HepG2 (cell line): Measurements from ENCODE around the gene RNASE7. TPM values are rescaled to one million over a fixed set of nuclear protein-coding genes. Genes with fewer than 3 reads are reported as not detected.
A peak's percentile ranks its signal among the peaks of the same experiment; 100 is the strongest.

ENCODE experiments used
- ATAC-seq: fragments of 200-7000 bp; cut with Tn5 transposase; 3 replicates; pipeline ENCODE4 v1.9.1; 2020; ENCODE audit warnings: mild to moderate bottlenecking, moderate library complexity
- BruUV-seq: library from RNA; stranded (reverse); fragments of 400-500 nt; replicated peaks from 2 replicates; lab custom pipeline; 2021; lab: Mats Ljungman, UMichigan
- CTCF ChIA-PET: fragments of 300-600 bp; formaldehyde crosslinking; extraction: SDS; loops from one replicate; lab custom pipeline; 2021; ENCODE audit warnings: low total read pairs, inconsistent platforms, low intra/inter-chr PET ratio; lab: Yijun Ruan, JAX
- POLR2A ChIA-PET: fragments of 350-600 bp; sonication (Branson Sonifier 250); formaldehyde crosslinking; loops from one replicate; lab custom pipeline; 2020; ENCODE audit warnings: antibody characterized with exemption, inconsistent platforms; lab: Yijun Ruan, JAX
- DNase-seq: peaks from one replicate; pipeline ENCODE4 v3.0.0-alpha.2; 2015; ENCODE audit warnings: low spot score
- FAIRE-seq: peaks from 3 replicates; lab custom pipeline; 2011; peaks lifted over from hg19 to GRCh38; lab: Jason Lieb, UNC
- H2AFZ ChIP-seq: one replicate; pipeline ENCODE4 v1.6.1; 2011; ENCODE audit warnings: low read length, inconsistent platforms
- H3K27ac ChIP-seq: fragments of 300-600 bp; 3 replicates; pipeline ENCODE4 v1.8.0; 2011; ENCODE audit warnings: mixed run types, mild to moderate bottlenecking, mixed read lengths, low read length, inconsistent platforms; ENCODE audit not compliant: insufficient read depth; ENCODE audit errors: extremely low read length
- H3K27me3 ChIP-seq, 2 experiments: fragments of 200-600 bp in 1 of 2; 2 replicates in 1 of 2; 3 replicates in 1 of 2; pipeline versions ENCODE4 v1.6.0 to v1.8.0; 2011; ENCODE audit warnings: low read length in 2 of 2, mild to moderate bottlenecking in 2 of 2, moderate library complexity in 2 of 2, inconsistent platforms in 1 of 2; ENCODE audit not compliant: insufficient read depth in 2 of 2, control insufficient read depth in 1 of 2
- H3K36me3 ChIP-seq, 2 experiments: fragments of 200-600 bp in 1 of 2; replicated peaks in 1 of 2; 2 replicates in 1 of 2; 3 replicates in 1 of 2; pipeline versions ENCODE4 v1.5.1 to v1.8.0; 2011; ENCODE audit warnings: low read length in 2 of 2, inconsistent platforms in 1 of 2; ENCODE audit not compliant: insufficient read depth in 2 of 2, control insufficient read depth in 1 of 2
- H3K4me1 ChIP-seq: 2 replicates; pipeline ENCODE4 v1.5.1; 2012; ENCODE audit warnings: low read length, inconsistent platforms; ENCODE audit not compliant: insufficient read depth
- H3K4me2 ChIP-seq: 2 replicates; pipeline ENCODE4 v1.6.0; 2011; ENCODE audit warnings: low read depth, low read length, inconsistent platforms
- H3K4me3 ChIP-seq, 3 experiments: fragments of 200-600 bp in 1 of 3; sonication (generic), shearing (Covaris generic) in 1 of 3; replicated peaks in 1 of 3; 2 replicates each; pipeline ENCODE4 v1.5.1; 2011 to 2016; ENCODE audit warnings: low read length in 3 of 3, inconsistent platforms in 2 of 3, low read depth in 2 of 3, mild to moderate bottlenecking in 2 of 3, control low read depth in 1 of 3, mixed read lengths in 1 of 3; ENCODE audit not compliant: insufficient read depth in 1 of 3
- H3K79me2 ChIP-seq: one replicate; pipeline ENCODE4 v1.6.1; 2011; ENCODE audit warnings: low read length, inconsistent platforms; ENCODE audit not compliant: insufficient read depth
- H3K9ac ChIP-seq: 2 replicates; pipeline ENCODE4 v1.6.0; 2011; ENCODE audit warnings: mild to moderate bottlenecking, low read depth, low read length, inconsistent platforms; ENCODE audit not compliant: insufficient read depth
- H3K9me3 ChIP-seq: 2 replicates; pipeline ENCODE4 v1.5.1; 2012; ENCODE audit warnings: mild to moderate bottlenecking, low read length
- H4K20me1 ChIP-seq: 2 replicates; pipeline ENCODE4 v1.6.0; 2011; ENCODE audit warnings: inconsistent platforms, mild to moderate bottlenecking, low read length, moderate library complexity; ENCODE audit not compliant: insufficient read depth
- ATF7 ChIP-seq, 2 experiments: fragments of 450-650 bp in 1 of 2; sonication (generic) in 1 of 2; formaldehyde crosslinking in 1 of 2; IDR thresholded peaks; 2 replicates each; pipeline versions ENCODE4 v1.4.0 to v1.6.1; 2016 to 2020; ENCODE audit warnings: antibody characterized with exemption in 1 of 2, mild to moderate bottlenecking in 1 of 2, missing genetic modification reagents in 1 of 2
- KLF12 ChIP-seq: sonication (generic); formaldehyde crosslinking; IDR thresholded peaks from 2 replicates; pipeline ENCODE4 v1.4.0; 2020; ENCODE audit warnings: missing genetic modification reagents, borderline replicate concordance
- KLF6 ChIP-seq: IDR thresholded peaks from 2 replicates; pipeline ENCODE4 v1.8.0; 2016; ENCODE audit warnings: missing biosample characterization, missing genetic modification reagents
- SRSF9 ChIP-seq: fragments of 200-400 bp; formaldehyde crosslinking; IDR thresholded peaks from 2 replicates; pipeline ENCODE4 v1.6.1; 2018; ENCODE audit warnings: borderline replicate concordance, mild to moderate bottlenecking, low read depth, low read length; ENCODE audit not compliant: insufficient read depth, poor library complexity, severe bottlenecking
- THAP7 ChIP-seq: sonication (generic); formaldehyde crosslinking; IDR thresholded peaks from 2 replicates; pipeline ENCODE4 v1.8.1; 2023; ENCODE audit warnings: mild to moderate bottlenecking, missing genetic modification reagents
- ZNF337 ChIP-seq: sonication (generic); formaldehyde crosslinking; IDR thresholded peaks from 2 replicates; pipeline ENCODE4 v1.5.1; 2020; ENCODE audit warnings: missing genetic modification reagents, low read depth, mild to moderate bottlenecking, borderline replicate concordance
- ZNF350 ChIP-seq: sonication (generic); formaldehyde crosslinking; IDR thresholded peaks from 2 replicates; pipeline ENCODE4 v1.4.0; 2020; ENCODE audit warnings: mild to moderate bottlenecking, low read depth, missing genetic modification reagents, borderline replicate concordance
- ZNF839 ChIP-seq: sonication (generic); formaldehyde crosslinking; IDR thresholded peaks from 2 replicates; pipeline ENCODE4 v1.4.0; 2020; ENCODE audit warnings: missing genetic modification reagents, mild to moderate bottlenecking, borderline replicate concordance
- WGBS: methylation state at CpG from one replicate; pipeline ENCODE4 v1.1.6; 2017; ENCODE audit warnings: low lambda C conversion rate; 5-methylcytosine and 5-hydroxymethylcytosine counted together
- in situ Hi-C: cut with HindIII; loops from 2 replicates; pipeline ENCODE4 v1.10.0; 2017; ENCODE audit warnings: low pct_unique_long_range_greater_than_20kb; ENCODE audit not compliant: extremely low pct_ligation_motif_present
- intact Hi-C: fragments of 100-400 bp; cut with micrococcal nuclease; formaldehyde crosslinking; loops from one replicate; pipeline ENCODE4 v1.10.0; 2022; ENCODE audit not compliant: unreplicated experiment
- polyA plus RNA-seq, 8 experiments: library from polyadenylated mRNA; depleted of rRNA in 3 of 8; stranded (reverse) in 7 of 8; unstranded in 1 of 8; fragments of >200 nt; fragmentation: Illumina TruSeq in 4 of 8; extraction: Trizol in 4 of 8; gene quantifications; 2 replicates each; pipeline versions ENCODE4 v1.2.1 to v1.2.3, GENCODE V29; 2011 to 2016; ENCODE audit warnings: low read depth in 4 of 8, missing spikeins in 1 of 8, mixed read lengths in 1 of 8; ENCODE audit not compliant: insufficient read depth in 1 of 8
- total RNA-seq, 5 experiments: library from RNA; depleted of rRNA; stranded (reverse); fragments of >200 nt; fragmentation: Illumina TruSeq; extraction: Trizol; gene quantifications; 2 replicates each; pipeline ENCODE4 v1.2.3, GENCODE V29; 2016; ENCODE audit warnings: low read depth in 1 of 5
- TF ChIP-seq, protein P1 (sequence below): sonication (generic); formaldehyde crosslinking; IDR thresholded peaks from 2 replicates; pipeline ENCODE4 v1.8.0; 2022; ENCODE audit warnings: missing genetic modification reagents, mild to moderate bottlenecking, borderline replicate concordance
- TF ChIP-seq, protein P2 (sequence below), 2 experiments: fragments of 450-650 bp in 1 of 2; sonication (generic) in 1 of 2; formaldehyde crosslinking in 1 of 2; IDR thresholded peaks; 2 replicates each; pipeline versions ENCODE4 v1.6.1 to v1.8.0; 2016 to 2022; ENCODE audit warnings: antibody characterized with exemption in 1 of 2, mild to moderate bottlenecking in 1 of 2, missing genetic modification reagents in 1 of 2

The RNASE7 gene
- total and polyA plus RNA-seq, 2 of the 13 experiments (the other 11 are each of a cell fraction or from before 2014, with no cell fraction given), result 0.04 TPM; not detected in 1

- no peak overlapping the region for H2AFZ ChIP-seq
- no TSS peak for BruUV-seq
- H3K4me1 ChIP-seq, result peaks cover 75% of the 10 kb centered on the region
- H3K27me3 ChIP-seq, result no peaks in the 10 kb centered on the region
- WGBS, result 76% methylated on average over 2 of the region's 2 CpGs
- no peak for ATAC-seq
- no peaks in the 10 kb centered on the region for H3K36me3 ChIP-seq
- peak overlapping the region; percentile 14; the same call in 1 of the 2 replicates for H3K9ac ChIP-seq
- peak overlapping the region; percentile 52 for H3K4me2 ChIP-seq
- intact Hi-C loops, result no loop called here
- ChIA-PET POLR2A (interaction anchor here (1.2 to 2.3 kb wide), 8 partner anchors 8 to 358 kb away, joined by 3 to 18 read pairs (median 8); partner anchors contain the start of genes ARHGEF40 and NDRG2), CTCF (interaction anchor here (0.9 to 2.2 kb wide), 2 partner anchors 29 to 49 kb away, joined by 4 to 8 read pairs; no protein-coding TSS in a partner anchor)
- no peaks in the 10 kb centered on the region for H3K9me3 ChIP-seq
- in situ Hi-C loops, result loop anchor here (5.0 kb wide), 1 partner anchor 186 kb away; no protein-coding TSS in a partner anchor
- H4K20me1 ChIP-seq, result no peaks in the 10 kb centered on the region
- peak overlapping the region; percentile 83 for H3K27ac ChIP-seq
- H3K4me3 ChIP-seq, result no peak overlapping the region
- no peak for DNase-seq
- no peaks in the 10 kb centered on the region for H3K79me2 ChIP-seq
- FAIRE-seq, result no peak
- TF ChIP-seq, protein P1, sequence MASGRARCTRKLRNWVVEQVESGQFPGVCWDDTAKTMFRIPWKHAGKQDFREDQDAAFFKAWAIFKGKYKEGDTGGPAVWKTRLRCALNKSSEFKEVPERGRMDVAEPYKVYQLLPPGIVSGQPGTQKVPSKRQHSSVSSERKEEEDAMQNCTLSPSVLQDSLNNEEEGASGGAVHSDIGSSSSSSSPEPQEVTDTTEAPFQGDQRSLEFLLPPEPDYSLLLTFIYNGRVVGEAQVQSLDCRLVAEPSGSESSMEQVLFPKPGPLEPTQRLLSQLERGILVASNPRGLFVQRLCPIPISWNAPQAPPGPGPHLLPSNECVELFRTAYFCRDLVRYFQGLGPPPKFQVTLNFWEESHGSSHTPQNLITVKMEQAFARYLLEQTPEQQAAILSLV (CRISPR knock-in tag), result 0 out of 2 replicates have a peak, but pooled peaks have one; percentile 15
- TF ChIP-seq ZNF839 (CRISPR knock-in tag) (0 out of 2 replicates have a peak, but pooled peaks have one; percentile 25), SRSF9 (no peak), KLF6 (0 out of 2 replicates have a peak, but pooled peaks have one; percentile 5), ZNF350 (CRISPR knock-in tag) (0 out of 2 replicates have a peak, but pooled peaks have one; percentile 12), KLF12 (no peak), THAP7 (peak; percentile 46; the same call in 1 of the 2 replicates), ZNF337 (CRISPR knock-in tag) (no peak), ATF7 (IDR thresholded peaks at IDR 0.05) (no peak), ATF7 (CRISPR knock-in tag; IDR thresholded peaks at IDR 0.05) (0 out of 2 replicates have a peak, but pooled peaks have one; percentile 30)
- TF ChIP-seq, protein P2, sequence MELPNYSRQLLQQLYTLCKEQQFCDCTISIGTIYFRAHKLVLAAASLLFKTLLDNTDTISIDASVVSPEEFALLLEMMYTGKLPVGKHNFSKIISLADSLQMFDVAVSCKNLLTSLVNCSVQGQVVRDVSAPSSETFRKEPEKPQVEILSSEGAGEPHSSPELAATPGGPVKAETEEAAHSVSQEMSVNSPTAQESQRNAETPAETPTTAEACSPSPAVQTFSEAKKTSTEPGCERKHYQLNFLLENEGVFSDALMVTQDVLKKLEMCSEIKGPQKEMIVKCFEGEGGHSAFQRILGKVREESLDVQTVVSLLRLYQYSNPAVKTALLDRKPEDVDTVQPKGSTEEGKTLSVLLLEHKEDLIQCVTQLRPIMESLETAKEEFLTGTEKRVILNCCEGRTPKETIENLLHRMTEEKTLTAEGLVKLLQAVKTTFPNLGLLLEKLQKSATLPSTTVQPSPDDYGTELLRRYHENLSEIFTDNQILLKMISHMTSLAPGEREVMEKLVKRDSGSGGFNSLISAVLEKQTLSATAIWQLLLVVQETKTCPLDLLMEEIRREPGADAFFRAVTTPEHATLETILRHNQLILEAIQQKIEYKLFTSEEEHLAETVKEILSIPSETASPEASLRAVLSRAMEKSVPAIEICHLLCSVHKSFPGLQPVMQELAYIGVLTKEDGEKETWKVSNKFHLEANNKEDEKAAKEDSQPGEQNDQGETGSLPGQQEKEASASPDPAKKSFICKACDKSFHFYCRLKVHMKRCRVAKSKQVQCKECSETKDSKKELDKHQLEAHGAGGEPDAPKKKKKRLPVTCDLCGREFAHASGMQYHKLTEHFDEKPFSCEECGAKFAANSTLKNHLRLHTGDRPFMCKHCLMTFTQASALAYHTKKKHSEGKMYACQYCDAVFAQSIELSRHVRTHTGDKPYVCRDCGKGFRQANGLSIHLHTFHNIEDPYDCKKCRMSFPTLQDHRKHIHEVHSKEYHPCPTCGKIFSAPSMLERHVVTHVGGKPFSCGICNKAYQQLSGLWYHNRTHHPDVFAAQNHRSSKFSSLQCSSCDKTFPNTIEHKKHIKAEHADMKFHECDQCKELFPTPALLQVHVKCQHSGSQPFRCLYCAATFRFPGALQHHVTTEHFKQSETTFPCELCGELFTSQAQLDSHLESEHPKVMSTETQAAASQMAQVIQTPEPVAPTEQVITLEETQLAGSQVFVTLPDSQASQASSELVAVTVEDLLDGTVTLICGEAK (IDR thresholded peaks at IDR 0.05), result no peak
- TF ChIP-seq, protein P2 (CRISPR knock-in tag; IDR thresholded peaks at IDR 0.05), result peak; percentile 25; the same call in 1 of the 2 replicates
Measured at GRCh38 chr14:21043387-21043973, 1.3 kb downstream of the RNASE7 start.
